Measurements from ENCODE around the gene ZC3HAV1L.
"Not testable (repeated sequence)": the region's sequence is repeated elsewhere in the genome, so short reads cannot be mapped to it uniquely, and the experiment has no call there.

The ZC3HAV1L gene

GRCh38 chr7:139078911-139079310 is 43.1 kb upstream of the ZC3HAV1L start:
- no peaks in the 10 kb centered on the region for H3K9me3 ChIP-seq
- TF ChIP-seq CTCF (IDR thresholded peaks at IDR 0.05) = no peak
- peaks cover 0 to 5% of the 10 kb centered on the region in 2 experiments for H3K4me1 ChIP-seq (ENCODE audit: control insufficient read depth in 1 of 2, insufficient read depth in 1 of 2, low read depth in 1 of 2, low read length in 1 of 2)
- no peak overlapping the region for H3K27ac ChIP-seq
- no peak overlapping the region for H3K4me3 ChIP-seq (ENCODE audit: low read depth in 1 of 2, low read length in 1 of 2)
- peaks cover 100% of the 10 kb centered on the region for H3K36me3 ChIP-seq
- H3K27me3 ChIP-seq = no peaks in the 10 kb centered on the region

GRCh38 chr7:139078399-139078798 is 42.6 kb upstream of the ZC3HAV1L start:
- Histone ChIP-seq H3K27me3 (no peaks in the 10 kb centered on the region), H3K9me3 (no peaks in the 10 kb centered on the region), H3K36me3 (peaks cover 100% of the 10 kb centered on the region), H3K4me1 (ENCODE audit: control insufficient read depth in 1 of 2, insufficient read depth in 1 of 2, low read depth in 1 of 2, low read length in 1 of 2) (peaks cover 0 to 5% of the 10 kb centered on the region in 2 experiments), H3K27ac (no peak overlapping the region), H3K4me3 (ENCODE audit: low read depth in 1 of 2, low read length in 1 of 2) (no peak overlapping the region)
- TF ChIP-seq CTCF (IDR thresholded peaks at IDR 0.05) = no peak

- not testable (repeated sequence) for H3K4me3 ChIP-seq (ENCODE audit: low read depth in 1 of 2, low read length in 1 of 2); H3K4me1 ChIP-seq (ENCODE audit: control insufficient read depth in 1 of 2, insufficient read depth in 1 of 2, low read depth in 1 of 2, low read length in 1 of 2); H3K27me3 ChIP-seq; H3K9me3 ChIP-seq; H3K27ac ChIP-seq
- peaks cover 100% of the 10 kb centered on the region for H3K36me3 ChIP-seq
Measured at GRCh38 chr7:139077706-139078105, 41.9 kb upstream of the ZC3HAV1L start.

GRCh38 chr7:139075871-139076686 is 40.2 kb upstream of the ZC3HAV1L start:
- H3K4me3 ChIP-seq (ENCODE audit: low read depth in 1 of 2, low read length in 1 of 2) = no peak overlapping the region
- H3K27ac ChIP-seq = peak overlapping the region; percentile 74
- peaks cover 3 to 12% of the 10 kb centered on the region in 2 experiments for H3K4me1 ChIP-seq (ENCODE audit: control insufficient read depth in 1 of 2, insufficient read depth in 1 of 2, low read depth in 1 of 2, low read length in 1 of 2)

GRCh38 chr7:139075031-139075652 is 39.3 kb upstream of the ZC3HAV1L start:
- peaks cover 98% of the 10 kb centered on the region for H3K36me3 ChIP-seq
- H3K4me3 ChIP-seq (ENCODE audit: low read depth in 1 of 2, low read length in 1 of 2) = peak overlapping the region in 1 of 2 experiments; percentile 28
- peaks cover 3 to 12% of the 10 kb centered on the region in 2 experiments for H3K4me1 ChIP-seq (ENCODE audit: control insufficient read depth in 1 of 2, insufficient read depth in 1 of 2, low read depth in 1 of 2, low read length in 1 of 2)
- peak overlapping the region; percentile 74 for H3K27ac ChIP-seq
- TF ChIP-seq CTCF (IDR thresholded peaks at IDR 0.05) = peak; percentile 75
- no peaks in the 10 kb centered on the region for H3K27me3 ChIP-seq
- H3K9me3 ChIP-seq = no peaks in the 10 kb centered on the region

More at GRCh38 chr7:139075871-139076686, 40.2 kb upstream of the ZC3HAV1L start:
- TF ChIP-seq CTCF (IDR thresholded peaks at IDR 0.05) = no peak
- Histone ChIP-seq H3K27me3 (no peaks in the 10 kb centered on the region), H3K9me3 (no peaks in the 10 kb centered on the region), H3K36me3 (peaks cover 100% of the 10 kb centered on the region)

GRCh38 chr7:139072796-139073195 is 37.0 kb upstream of the ZC3HAV1L start:
- peak overlapping the region; percentile 57 for H3K27ac ChIP-seq
- peak overlapping the region in 1 of 2 experiments; percentile 8 for H3K4me3 ChIP-seq (ENCODE audit: low read depth in 1 of 2, low read length in 1 of 2)
- no peaks in the 10 kb centered on the region for H3K27me3 ChIP-seq
- H3K36me3 ChIP-seq = peaks cover 98% of the 10 kb centered on the region
- no peak for TF ChIP-seq CTCF (IDR thresholded peaks at IDR 0.05)
- peaks cover 9 to 19% of the 10 kb centered on the region in 2 experiments for H3K4me1 ChIP-seq (ENCODE audit: control insufficient read depth in 1 of 2, insufficient read depth in 1 of 2, low read depth in 1 of 2, low read length in 1 of 2)
- no peaks in the 10 kb centered on the region for H3K9me3 ChIP-seq
